DMS 273 treated with DMSO at 0.1 percent for 48 hours (cell line): ENCODE measurements around the gene KCNC2.
A peak's percentile ranks its signal among the peaks of the same experiment; 100 is the strongest.

Experiments
- DNase-seq: peaks from one replicate; lab custom pipeline; 2025; lab: John Stamatoyannopoulos, UW

Gene KCNC2

DNA sequence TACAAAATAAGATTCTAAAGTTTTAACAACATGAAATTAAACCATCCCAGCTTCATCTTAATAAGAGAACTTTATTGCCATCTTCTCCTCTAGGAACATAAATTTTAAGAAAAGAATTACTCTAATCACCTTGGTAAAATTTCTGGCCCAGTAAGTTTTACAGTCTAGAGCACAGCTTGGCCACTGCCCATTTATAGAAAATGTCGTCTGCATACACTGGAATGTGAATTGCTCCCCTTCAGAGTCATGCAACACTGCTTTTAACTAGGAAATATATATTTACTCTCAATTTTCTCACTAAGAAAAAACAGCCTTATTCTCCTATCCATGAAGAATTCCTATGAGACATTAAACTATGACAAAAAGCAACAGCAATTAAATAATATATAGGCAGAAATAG lies 48.2 kb downstream of the KCNC2 start:
- no peak for DNase-seq

DNA sequence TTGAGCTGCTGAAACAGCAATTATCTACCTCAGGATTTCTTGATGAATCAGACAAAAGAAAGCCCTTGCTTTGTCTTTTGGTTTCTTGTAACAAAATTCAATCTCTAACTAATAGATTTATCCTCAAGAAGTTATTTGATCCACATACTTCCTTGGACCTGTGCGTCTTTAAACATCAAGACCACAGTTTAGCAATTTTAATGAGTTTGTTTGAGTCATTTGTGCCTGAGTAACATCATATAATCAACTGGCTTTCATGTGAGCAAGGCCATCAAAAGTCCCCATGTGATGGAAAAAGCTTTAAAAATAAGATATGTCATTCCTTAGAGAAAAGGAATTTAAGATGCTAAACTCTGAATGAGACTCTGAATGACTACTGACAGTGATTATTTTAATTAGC lies 52.3 kb downstream of the KCNC2 start:
- no peak for DNase-seq

DNA sequence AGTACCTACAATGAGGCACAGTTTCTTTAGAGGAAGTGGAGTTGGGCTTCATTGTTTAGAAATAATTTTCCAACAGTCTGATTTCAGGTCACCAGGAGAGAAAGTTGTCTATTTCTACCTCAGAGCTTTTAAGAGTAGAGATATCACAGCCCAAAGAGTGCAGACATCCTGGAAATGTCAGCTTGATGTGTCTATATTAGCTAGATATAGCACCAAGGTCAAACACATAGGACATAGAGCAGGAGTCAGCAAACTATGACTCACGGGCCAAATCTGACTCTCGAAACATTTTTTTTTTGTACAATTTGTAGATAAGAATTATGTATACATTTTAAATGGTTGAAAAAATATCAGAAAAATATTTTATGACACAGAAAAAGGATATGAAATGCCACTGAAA lies 53.7 kb downstream of the KCNC2 start:
- no peak for DNase-seq

DNA sequence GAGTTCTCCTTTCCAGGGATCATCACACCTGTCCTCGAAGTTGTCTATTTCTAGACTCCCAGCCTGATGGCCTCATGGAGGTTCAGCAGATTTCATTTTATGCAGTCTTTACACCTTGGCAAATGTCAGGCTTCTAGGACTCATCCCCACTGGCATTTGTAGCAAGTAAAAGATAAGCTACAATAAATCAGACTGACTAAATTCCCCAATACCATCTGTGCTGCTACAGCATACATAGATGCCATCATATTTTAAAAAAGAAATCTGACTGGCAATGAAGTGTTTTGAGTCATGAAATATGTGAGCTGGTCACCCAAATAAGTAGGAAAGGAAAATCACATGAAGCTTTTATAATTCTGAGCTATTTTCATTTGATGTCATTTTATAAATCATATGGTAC lies 55.3 kb downstream of the KCNC2 start:
- DNase-seq, result no peak

DNA sequence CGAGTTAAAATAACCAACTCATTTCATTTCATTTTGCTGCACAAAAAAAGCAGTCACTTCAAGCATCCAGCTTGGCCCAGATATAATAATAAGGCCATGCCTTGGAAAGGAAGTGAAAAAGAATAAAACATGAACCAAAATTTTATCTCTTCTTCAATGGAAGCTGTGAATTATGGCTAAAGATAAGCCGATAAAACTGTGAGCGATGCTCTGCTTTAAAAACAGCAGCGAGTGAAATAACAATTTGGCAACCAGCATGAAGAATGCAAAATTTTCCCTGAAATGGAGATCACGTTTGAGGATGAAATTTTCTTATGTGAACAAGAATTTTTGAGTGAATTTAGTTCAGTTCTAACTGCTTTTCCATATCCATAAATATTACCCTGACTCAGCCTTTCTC lies 70.4 kb downstream of the KCNC2 start:
- no peak for DNase-seq

DNA sequence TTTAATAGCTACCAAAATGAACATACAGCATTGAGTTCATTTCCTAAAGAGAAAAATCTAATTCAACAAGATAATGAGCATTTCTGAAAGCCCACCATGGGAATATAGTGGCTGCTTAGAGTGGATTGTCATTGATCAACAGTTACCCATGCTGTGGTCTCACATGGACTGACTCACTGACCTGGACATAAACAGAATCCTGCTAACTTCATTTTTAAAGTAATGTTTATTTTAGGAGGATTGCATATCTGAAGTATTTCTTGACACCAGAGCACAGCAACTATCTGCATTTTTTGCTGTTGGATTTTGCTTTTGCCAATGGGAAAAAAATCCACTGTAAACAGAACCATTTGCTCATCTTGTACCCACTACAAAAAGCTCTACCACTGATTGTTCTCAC lies 71.7 kb downstream of the KCNC2 start:
- DNase-seq, result no peak

DNA sequence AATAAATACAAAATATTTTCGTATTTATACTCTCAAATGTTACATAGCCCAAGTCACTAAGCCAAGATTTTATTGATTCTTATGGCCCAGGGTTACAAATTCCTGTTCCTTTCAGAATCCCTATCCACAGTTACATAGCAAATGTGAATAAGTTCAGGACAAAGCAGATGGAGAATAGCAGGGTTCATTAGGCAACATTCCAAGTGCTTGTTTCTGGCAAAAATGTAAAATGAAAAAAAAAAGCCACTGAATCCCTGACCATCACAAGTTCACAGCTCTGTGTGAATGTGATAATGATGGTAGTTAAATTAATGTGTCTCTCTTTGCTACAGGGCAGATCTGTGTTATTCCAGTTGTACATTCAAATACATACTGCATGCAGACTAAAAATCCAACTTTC lies 74.6 kb downstream of the KCNC2 start:
- no peak for DNase-seq

DNA sequence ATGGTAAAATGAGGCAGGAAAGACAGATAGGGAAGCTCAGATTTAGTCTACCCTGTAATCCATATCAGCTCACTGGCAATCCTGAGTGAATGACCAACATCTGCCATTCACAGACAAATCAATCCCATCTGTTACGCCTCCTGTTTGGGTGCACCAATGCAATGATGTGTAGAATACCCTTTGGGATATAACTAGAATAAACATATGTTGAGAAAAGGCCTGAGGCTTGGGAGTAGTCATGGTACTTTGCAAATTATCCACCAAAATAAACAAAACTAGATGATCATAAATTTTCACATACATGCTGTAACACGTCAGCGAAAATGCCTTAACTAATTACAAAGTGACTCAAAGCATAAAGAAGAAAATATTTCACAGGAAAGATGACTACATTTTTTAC lies 78.8 kb downstream of the KCNC2 start:
- DNase-seq, result peak; percentile 53

DNA sequence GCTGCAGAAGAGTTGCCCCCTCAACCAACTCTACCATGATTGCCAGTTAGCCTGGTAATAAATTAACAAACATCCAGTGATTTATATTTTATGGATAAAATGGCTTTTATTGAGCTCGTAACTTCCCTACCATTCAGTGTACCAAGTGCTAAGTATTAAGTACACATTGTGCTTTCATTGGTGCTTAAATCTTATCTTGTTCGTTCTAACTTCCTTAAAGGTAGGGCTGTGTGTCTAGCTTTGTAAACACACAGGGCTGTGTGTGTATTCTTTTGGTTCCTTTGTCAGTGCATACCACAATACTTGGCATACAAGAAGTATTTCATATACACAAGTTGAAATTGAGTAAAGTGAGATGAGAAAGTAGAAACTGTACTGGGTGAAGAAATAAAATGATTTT lies 80.4 kb downstream of the KCNC2 start:
- no peak for DNase-seq

DNA sequence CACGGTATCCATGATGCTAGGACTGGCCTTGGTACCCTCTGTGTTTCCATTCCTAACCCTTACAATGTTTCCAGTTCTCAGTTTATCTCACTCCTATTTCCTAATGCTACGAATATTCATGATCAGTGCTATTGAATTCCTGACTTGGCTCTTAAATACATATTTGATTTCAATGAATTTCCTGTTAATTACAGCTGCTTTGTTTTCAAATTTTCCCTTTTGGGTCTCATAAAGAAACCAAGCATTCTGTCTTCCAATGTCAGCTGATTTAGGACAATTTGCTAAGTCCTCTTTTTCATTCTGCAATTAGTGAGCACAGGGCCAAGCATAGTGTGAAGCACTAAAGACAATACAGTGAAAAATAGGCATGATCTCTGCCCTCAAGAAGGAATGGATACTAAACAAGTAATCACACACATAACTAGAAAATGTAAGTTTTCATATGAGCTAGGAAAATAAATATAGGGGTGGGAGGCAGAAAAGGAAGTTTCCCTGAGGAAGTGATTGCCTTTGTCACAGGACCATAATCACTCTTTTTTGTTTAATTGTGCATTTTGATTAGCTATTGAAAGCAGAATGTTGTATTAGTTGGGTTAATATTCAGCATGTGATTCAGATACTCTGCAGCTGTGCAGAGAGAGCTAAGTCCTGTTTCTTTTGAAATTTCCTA lies 88.5 kb downstream of the KCNC2 start:
- no peak for DNase-seq

DNA sequence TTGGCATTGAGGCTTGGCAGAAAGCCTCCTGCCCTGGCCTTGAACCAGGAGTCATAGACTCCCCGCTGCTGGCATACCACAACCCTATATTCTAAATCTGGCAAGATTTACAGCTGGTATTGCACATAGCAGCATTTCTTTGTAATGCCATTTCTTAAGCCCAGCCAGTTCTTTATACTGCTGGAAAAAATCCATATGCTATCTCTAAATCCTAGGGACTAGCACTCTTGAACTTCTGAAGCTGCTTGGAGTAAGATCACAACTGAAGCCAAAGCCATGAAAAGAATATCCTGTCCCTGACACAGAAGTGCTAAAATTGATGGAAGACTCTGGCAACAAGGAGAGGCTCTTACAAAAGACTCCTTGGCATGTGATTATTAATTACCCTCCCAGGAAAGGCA lies 89.3 kb downstream of the KCNC2 start:
- DNase-seq, result no peak

DNA sequence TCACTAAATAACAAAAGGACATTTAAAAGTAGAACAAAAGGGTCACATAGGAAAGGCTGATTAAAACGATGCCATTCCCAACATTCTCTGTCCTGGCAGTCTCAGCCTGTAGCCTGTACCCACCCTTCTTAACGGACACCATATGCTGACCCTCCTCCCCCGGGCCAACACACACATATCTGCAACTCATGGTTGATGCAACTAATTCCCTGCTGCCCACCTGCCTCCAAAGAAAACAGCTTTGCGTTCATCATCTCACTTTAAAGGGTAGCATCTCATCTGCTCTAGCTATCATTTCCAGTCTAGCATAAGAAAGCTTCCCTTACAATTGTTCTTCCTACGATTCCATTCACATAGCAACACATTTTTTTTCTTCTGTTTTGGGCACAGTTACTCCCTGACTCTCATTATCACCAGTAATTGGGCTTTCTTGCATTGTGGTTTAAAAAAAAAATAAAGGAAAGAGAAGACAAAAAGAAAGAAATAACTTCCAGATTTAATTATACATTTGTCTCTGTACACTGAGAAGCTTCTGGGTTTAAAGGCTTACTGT lies 92.9 kb downstream of the KCNC2 start:
- DNase-seq, result no peak

DNA sequence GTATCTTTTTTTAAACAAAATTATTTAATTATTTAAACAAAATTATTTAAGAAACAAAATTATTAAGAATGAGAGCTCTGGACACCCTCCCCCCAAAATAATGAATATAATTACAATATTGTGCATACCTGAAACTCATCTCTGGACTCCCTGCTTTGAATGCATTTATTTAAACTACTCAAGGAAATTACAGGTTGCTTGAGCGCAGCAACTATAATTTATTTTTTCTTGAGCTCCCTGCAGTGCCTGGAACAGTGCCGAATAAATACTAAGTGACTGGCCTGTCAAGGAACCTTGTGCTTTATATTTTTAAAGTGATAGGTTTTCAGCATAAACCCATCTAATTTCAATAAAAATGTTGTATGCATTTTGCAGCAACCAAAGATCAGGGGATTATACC lies 93.9 kb downstream of the KCNC2 start:
- no peak for DNase-seq

DNA sequence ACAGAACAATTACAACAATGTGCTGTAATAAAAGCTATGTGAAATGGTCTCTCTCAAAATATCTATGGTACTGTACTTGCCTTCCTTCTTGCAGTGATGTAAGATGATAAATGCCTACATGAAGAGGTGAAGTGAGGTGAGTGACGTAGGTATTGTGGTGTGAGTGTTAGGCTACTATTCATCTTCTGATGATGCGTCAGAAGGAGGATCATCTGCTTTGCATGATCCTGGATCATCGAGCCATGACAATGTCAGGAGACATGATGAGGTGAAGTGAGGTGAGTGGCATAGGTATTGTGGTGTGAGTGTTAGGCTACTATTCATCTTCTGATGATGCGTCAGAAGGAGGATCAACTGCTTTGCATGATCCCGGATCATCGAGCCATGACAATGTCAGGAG lies 105.8 kb downstream of the KCNC2 start:
- DNase-seq, result no peak

DNA sequence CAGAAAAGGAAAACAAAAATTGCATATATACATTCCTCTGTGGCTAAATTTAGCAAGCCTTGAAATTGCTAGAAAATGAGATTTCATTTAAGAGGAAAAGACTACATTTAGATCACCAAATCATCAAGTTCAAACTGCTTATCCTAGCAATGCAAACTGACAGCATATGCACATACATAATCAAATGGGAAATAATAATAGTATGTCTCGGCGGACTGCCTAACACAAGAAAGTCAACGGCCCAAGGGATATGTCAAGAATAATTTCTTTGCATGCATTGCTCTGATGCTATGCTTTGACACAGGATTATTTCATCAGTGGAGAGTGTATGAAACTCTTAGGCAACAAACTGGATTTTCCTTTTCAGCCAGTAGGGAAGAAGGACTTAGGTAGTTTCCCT lies 107.9 kb downstream of the KCNC2 start:
- DNase-seq, result no peak

DNA sequence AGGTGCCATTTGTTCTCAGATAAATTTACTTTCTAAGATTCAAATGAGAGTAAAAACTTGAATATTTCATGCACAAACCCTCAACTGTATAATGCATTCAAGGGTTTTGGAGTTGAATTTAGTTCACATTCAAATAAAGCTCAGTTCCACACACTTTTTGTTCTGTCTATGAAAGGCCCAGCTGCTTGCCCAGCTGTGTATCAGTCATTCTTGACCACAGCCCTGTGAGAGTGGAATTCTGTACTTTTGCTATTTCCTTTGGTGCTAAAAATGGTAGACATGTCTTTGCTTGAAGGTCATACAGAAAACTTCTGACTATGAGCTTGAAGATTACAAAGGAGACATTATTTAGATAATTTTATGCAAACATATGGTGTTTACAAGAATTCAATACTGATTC lies 110.4 kb downstream of the KCNC2 start:
- DNase-seq, result no peak

DNA sequence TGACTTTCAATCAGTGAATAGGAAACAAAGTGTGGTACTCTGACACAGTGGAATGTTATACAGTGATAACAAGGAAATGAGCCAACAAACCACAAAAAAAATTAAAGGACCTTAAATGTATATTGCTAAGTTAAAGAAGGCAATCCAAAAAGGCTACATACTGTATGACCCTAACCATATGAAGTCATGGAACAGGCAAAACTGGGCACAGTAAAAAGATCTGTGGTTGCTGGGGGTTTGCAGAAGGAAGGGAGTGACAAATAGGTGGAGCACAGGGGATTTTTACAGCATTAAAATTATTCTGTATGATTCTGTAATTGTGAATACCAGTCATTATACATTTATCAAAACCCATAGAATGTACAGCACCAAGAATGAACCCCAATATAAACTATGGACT lies 112.6 kb downstream of the KCNC2 start:
- DNase-seq, result no peak

DNA sequence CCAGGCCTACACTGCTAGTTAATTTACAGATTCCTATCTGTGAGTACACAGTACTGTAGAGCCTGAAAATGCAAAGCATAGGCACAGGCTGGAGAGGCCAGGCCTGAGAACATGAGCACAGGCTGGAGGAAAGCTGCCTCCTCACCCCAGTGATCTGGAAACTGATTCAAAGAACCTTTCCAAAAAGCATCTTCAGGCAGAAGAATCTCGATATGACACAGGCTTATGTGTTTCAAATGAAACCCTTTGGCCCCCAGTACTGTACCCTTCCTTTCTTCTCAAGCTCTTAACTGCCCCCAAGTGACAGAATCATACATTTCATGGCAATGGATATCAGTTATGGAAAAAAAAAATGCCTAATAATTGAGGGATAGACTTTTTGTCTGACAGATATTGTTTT lies 122.0 kb downstream of the KCNC2 start:
- DNase-seq, result no peak

DNA sequence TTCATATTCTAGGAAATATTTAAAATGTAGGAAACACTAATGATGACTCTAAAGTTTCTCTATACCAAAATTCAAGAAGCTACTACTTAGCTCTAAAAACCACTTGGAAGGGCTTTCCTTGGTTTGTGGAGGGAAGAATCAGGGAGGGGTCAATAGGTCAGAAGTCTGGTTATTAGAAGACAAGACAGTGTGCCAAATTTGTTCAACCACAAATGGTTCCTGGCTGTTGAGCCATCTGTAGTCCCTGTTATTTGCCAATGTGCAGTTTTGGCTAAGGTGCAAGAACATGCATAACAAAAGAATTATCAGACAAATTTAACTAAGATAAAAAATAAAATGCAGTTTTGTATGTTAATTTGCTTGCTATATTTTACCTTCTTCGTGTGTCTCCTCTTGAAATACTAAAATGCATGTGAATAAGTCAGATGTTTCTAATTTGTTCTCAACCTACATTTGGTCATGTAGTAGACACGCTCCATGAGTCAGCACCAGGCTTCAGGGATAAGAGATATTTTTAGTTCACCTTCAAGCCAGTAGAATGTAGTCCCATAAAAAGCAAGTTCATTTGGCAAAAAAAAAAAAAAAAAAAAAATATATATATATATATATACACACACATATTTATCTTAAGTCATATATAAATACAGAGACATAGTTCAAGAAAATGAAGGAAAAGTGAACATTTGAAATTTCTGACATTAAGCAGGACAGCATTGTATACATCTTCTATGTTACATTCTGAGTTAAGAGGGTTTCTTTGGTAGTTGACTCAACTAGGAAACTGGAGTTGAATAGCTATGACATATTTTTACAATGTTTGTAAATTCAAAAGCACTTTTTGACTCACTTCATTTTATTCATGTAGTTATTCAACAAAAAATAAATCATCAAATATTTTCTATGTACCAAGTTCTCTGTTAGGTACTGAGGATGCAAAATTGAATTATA lies 123.3 kb downstream of the KCNC2 start:
- DNase-seq, result peak; percentile 6

DNA sequence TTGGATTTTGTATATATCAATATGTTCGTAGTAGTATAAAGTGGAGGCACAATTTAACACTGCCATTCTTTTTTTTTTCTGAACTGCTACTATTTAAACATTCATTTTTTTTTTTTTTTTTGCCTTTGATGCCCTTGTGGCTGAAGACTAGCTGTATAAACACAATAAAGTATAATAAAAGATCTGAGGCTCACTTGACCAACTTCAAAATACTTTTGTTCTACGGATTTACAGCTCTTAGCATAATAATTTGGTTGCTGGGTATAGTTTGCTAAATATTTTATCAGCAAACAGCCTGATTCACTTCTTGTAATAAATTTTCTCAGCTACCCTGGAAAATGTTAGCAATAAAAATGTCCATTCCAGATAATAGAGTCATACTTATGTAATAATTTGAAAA lies 128.3 kb downstream of the KCNC2 start:
- DNase-seq, result no peak

DNA sequence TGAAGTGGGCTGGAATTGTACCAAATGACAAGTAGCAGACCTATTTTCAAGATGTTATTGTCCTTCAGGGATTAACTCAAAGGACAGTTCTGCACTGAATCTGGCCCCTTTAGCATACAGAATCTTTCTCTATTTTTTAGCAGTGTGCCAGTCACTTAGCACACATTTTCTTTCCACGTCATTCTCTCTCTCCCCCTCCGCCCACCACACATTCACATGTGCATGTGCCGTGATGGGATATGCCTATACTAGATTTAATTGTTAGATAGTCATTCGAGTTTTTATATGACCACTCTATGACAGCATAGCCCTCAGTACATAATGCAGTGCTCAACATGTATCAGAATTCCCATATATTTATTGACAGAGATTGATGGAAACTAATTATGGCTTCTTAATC lies 129.1 kb downstream of the KCNC2 start:
- no peak for DNase-seq

DNA sequence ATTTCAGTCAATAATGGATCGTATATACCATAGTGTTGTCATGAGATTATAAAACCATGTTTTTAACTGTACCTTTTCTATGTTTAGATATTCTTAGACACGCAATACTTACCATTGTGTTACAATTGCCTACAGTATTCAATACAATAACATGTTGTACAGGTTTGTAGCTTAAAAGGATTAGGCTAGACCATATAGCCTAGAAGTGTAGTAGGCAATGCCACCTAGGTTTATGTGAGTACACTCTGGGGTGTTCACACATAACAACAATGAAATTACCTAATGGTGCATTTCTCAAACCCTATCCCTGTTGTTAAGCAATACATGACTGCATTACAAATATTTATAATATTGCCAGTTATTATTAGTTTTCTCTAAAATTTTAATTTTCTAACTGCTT lies 144.2 kb downstream of the KCNC2 start:
- DNase-seq, result no peak

DNA sequence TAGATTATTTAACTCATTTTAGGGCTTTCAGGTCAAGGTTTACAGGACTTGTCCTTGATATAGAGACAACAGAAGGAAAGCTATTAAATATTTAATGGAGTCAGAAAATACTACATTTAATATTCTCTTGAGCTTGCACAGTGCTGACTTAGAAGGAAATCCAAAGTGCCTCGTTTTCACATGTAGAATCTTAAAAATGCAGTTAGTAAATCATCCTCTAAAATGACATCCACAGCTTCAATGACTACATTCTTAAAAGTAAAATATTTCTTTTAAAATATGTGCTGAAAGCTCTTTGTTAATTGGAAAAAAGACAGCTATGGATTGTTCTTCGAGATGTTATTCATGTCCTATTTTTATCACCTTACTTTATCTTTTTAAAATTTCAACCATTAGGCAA lies 146.9 kb downstream of the KCNC2 start:
- no peak for DNase-seq
